ENCODE results near the gene DNM2. TPM values are rescaled to one million over a fixed set of nuclear protein-coding genes. Genes with fewer than 3 reads are reported as not detected.
"Not testable (repeated sequence)": the region's sequence is repeated elsewhere in the genome, so short reads cannot be mapped to it uniquely, and the experiment has no call there.

Gene DNM2
- polyA plus RNA-seq, 1 donor from 2014 or later: 109 TPM

DNA sequence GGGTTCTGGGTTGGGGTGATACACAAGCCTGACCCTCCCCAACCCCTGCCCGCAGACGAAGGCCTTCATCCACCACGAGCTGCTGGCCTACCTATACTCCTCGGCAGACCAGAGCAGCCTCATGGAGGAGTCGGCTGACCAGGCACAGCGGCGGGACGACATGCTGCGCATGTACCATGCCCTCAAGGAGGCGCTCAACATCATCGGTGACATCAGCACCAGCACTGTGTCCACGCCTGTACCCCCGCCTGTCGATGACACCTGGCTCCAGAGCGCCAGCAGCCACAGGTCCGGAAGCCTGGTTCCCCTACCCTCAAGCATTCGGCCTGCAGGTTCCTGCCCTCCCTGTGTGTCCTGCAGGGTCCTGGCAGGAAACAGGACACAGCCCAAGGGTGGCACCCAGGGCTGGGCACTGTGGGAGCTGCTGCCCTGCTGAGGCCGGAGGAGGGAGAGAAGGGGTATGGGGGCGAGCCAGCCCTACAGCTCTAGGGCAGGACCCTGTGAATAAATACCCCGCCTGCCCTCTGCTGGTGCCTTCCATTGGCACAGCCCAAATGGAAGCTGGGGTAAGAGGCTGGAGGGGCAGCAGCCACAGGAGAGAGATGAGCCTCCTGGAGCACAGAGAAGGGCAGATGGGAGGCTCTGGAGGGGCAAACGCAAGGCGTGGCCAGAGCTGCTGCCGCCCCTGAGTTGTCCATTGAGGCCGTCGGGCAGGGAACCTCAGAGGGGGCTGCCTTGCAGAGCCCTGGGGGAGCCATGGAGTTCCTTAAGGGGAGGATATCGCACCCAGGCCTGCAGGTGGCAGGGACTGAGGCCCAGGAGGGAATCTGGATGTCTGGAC is 111.3 kb downstream of the DNM2 start:
- H3K9me3 Mint-ChIP-seq: no peaks in the 10 kb centered on the region
- no peak overlapping the region for H3K4me3 Mint-ChIP-seq
- no peaks in the 10 kb centered on the region for H3K4me1 Mint-ChIP-seq
- no peaks in the 10 kb centered on the region for H3K27me3 Mint-ChIP-seq
- peaks cover 5% of the 10 kb centered on the region for H3K36me3 Mint-ChIP-seq
- peak overlapping the region in 1 of 3 donors; percentile 86 for H3K27ac Mint-ChIP-seq

DNA sequence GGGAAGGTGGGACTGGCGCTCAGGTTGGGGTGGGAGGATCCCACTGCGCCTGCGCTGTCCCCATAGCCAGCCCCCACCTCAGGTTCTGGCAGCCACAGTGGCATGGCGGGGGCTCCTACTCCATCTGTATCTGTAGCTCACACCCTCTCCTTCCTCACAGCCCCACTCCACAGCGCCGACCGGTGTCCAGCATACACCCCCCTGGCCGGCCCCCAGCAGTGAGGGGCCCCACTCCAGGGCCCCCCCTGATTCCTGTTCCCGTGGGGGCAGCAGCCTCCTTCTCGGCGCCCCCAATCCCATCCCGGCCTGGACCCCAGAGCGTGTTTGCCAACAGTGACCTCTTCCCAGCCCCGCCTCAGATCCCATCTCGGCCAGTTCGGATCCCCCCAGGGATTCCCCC is 112.1 kb downstream of the DNM2 start:
- Mint-ChIP-seq H3K36me3 (peaks cover 5% of the 10 kb centered on the region), H3K4me3 (peak overlapping the region in 1 of 4 donors; percentile 45), H3K9me3 (no peaks in the 10 kb centered on the region), H3K27me3 (no peaks in the 10 kb centered on the region), H3K4me1 (no peaks in the 10 kb centered on the region), H3K27ac (no peak overlapping the region)

DNA sequence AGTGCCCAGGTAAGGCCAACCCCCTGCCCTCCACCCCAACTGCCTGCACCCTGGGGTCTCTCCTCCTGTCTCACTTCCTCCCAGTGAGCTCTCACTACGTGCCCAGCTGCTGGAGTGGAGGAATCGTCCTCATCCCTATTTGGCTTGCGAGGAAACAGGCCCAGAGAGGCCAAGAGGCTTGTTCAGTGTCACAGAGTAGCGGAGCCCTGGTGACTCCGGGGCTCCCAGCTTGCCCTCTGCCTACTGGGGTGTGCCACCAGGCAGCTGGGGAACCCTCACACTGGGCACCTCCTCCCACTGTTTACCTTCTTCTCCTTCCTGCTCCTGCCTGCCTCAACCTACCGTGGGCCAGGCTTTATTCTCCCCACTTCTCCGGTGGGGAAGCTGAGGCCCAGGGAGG is 112.5 kb downstream of the DNM2 start:
- H3K9me3 Mint-ChIP-seq: no peaks in the 10 kb centered on the region
- H3K27me3 Mint-ChIP-seq: no peaks in the 10 kb centered on the region
- H3K27ac Mint-ChIP-seq: no peak overlapping the region
- H3K4me1 Mint-ChIP-seq: peaks cover 0 to under 1% (median under 1%) of the 10 kb centered on the region in 3 donors
- H3K4me3 Mint-ChIP-seq: peak overlapping the region in 1 of 4 donors; percentile 45
- peaks cover 4% of the 10 kb centered on the region for H3K36me3 Mint-ChIP-seq

DNA sequence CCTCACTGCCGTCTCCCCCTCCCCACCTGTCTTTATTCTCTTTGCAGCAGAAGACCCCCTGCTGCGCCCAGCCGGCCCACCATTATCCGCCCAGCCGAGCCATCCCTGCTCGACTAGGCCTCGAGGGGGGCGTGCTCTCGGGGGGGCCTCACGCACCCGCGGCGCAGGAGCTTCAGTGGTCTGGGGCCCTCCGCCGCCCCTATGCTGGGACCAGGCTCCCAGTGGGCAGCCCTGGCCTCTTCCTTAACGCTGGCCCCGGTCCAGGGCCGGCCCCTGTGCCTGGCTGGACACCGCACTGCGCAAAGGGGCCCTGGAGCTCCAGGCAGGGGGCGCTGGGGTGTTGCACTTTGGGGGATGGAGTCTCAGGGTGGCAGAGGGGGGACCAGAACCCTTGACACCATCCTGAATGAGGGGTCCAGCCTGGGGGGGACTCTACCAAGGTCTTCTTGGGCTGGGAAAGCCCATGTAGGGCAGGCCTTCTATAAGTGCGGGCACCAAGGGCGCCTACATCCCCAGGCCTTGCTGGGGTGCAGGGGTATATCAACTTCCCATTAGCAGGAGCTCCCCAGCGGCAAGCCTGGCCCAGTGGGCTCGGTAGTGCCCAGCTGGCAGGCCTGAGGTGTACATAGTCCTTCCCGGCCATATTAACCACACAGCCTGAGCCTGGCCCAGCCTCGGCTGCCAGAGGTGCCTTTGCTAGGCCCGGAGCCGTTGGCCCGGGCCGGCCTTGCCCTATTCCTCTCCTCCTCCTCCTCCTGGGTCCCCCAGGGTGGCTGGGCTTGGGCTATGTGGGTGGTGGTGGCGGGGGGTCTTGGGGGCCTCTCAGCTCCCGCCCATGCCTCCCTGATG is 113.3 kb downstream of the DNM2 start:
- Mint-ChIP-seq H3K4me1 (peaks cover 1 to 3% (median 3%) of the 10 kb centered on the region in 3 donors), H3K27me3 (no peaks in the 10 kb centered on the region), H3K9me3 (no peaks in the 10 kb centered on the region), H3K36me3 (peaks cover 4% of the 10 kb centered on the region), H3K27ac (no peak overlapping the region), H3K4me3 (no peak overlapping the region)

DNA sequence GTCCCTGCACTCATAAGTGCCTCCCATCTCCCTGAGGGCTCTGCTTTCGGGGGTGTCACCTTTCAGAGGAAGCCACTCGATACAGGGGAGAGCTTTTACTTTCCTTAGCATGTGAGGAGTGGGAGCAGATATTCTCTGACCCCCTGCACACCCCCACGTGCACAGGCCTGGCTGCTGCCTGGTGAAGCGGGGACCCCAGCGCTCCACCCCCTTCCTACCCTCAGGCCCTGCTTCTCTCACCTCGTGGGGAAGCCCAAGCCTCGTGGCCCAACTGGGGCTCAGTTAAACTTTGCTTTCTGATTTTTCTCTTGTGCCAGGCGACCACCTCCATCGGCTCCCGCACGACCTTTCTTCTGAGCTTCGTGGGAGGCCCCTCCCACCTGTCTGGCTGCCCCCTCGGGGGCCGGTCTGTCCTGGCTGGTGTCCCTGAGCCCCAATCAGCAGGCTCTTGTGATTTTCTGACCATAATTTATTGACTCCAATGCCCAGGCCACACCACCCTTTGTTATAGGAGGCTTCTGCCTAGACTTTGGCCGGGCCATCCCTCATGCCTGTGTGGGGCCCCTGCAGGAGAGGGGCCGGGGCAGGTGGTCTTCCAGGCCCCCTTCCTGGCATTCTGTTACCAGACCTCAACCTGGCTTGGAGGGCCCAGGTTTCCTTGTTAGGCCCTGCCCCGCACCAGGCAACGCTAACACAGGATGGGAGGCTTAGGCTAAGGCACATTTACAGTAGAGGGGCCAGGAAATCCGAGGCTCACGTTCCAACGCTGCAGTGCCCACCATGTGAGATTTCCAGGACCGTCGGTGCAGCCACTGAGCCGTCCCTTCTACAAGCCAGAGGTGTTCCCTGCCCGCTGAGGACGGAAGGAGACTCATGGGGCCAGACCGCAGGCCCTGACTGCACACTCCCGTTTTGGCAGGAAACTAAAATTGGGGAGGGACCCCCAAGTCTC is 114.4 kb downstream of the DNM2 start:
- Mint-ChIP-seq H3K27me3 (no peaks in the 10 kb centered on the region), H3K9me3 (peaks cover 0 to 6% (median 1%) of the 10 kb centered on the region in 3 donors), H3K4me3 (no peak overlapping the region), H3K27ac (peak overlapping the region in 1 of 3 donors; percentile 31), H3K4me1 (peaks cover 6 to 8% (median 7%) of the 10 kb centered on the region in 3 donors), H3K36me3 (peaks cover 2% of the 10 kb centered on the region)

DNA sequence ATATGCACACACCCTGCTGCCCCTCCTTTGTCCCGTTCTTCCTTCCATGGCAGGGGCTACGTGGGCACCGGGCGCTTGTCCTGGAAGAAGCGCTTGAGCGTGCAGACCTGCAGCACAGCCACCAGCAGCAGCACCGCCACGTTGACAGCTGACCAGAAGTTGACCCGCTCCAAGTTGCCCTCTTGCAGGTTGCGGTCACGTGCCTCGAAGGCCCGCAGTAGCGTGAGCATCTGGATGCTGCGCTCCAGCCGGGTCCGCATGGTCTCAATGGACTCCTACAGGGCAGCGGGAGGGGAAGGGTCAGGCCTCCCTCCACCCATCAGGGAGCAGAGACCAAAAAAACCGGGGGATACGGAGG is 115.0 kb downstream of the DNM2 start:
- peak overlapping the region in 2 of 3 donors; percentile 31 to 59 for H3K27ac Mint-ChIP-seq

DNA sequence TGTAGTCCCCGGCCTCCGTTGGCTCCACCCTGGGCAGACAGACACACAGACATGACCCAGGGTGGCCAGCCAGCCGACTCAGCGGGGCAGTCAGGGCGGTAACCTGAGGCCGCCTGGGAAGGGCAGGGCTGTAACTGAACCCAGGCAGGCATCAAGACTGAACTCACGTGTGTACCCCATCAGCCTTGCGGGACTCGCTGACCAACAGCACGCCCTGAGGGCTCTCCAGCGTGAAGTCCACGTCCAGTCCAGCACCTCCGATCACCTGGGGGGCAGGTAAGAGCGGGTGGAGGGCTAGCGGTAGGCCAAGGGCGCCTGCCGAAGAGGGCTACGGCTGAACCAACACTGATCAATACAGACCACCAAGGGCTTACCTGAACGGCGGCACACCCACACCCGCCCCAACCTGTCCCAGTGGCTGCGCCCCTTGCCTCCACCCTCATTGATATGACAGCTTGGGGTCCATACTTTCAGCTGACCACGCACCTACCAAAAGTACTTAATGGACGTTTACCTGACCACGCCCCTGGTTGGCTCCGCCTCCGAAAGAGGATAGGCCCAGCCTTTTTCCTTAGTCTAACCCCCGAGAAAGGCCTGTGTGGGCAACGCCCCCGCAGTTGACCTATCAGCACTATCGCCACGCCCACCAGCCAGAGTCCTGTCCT is 117.3 kb downstream of the DNM2 start:
- peaks cover 2% of the 10 kb centered on the region for H3K27me3 Mint-ChIP-seq
- H3K9me3 Mint-ChIP-seq: peaks cover 2 to 10% (median 4%) of the 10 kb centered on the region in 3 donors
- peak overlapping the region; percentile 92 to 99 (median 97) for H3K4me3 Mint-ChIP-seq
- peak overlapping the region; percentile 89 to 100 (median 99) for H3K27ac Mint-ChIP-seq
- peaks cover 7 to 15% (median 10%) of the 10 kb centered on the region in 3 donors for H3K4me1 Mint-ChIP-seq
- peaks cover 2% of the 10 kb centered on the region for H3K36me3 Mint-ChIP-seq

More for the DNA sequence above, 115.0 kb downstream of the DNM2 start:
- peaks cover 0 to 6% (median 1%) of the 10 kb centered on the region in 3 donors for H3K9me3 Mint-ChIP-seq
- H3K4me1 Mint-ChIP-seq: peaks cover 6 to 8% (median 7%) of the 10 kb centered on the region in 3 donors
- H3K36me3 Mint-ChIP-seq: peaks cover 2% of the 10 kb centered on the region
- H3K4me3 Mint-ChIP-seq: no peak overlapping the region
- no peaks in the 10 kb centered on the region for H3K27me3 Mint-ChIP-seq

DNA sequence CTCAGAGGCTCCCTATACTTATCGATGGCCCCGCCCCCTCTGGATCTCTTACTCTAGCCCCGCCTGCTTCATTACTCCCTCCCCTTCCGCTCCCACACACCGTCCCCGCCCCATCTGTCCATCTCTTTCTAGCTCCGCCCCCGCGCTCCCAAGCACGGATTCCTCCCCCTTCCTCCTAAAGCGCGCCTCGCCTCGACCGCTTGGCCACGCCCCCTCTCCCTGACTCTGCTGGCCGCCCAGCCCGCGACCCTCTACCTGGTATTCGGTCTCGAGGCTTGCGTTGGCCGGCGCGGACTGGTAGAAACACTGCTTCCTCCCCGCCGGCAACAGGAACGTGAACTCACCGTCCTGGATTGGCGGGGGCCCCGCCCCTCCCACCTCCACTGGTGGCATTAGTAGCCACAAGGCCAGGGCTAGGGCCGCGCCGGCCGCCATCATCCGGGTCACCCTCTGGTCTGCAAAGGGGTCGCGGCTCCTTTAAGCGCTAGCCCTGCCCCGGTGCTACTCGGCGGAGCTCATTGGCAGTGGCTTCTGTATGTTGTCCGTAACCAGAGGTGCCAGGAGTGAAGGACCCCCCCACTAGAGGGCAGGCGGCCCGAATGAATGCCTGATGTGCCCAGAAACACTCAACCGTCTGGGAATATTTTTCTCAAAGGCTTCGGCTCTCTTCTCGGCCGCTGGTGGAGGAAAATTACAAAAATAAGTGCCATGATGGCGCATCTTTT is 118.0 kb downstream of the DNM2 start, which contains the start of gene TMED1:
TMED1 (minus strand) TSS at position 459 of the 725 bp plus-strand sequence; CDS start at position 438, 21 bp downstream.
- Mint-ChIP-seq H3K4me3 (peak within 1 kb of the TSS; percentile 92 to 99 (median 97)), H3K27me3 (peaks cover 2% of the 10 kb centered on the region), H3K4me1 (peaks cover 7 to 17% (median 10%) of the 10 kb centered on the region in 3 donors), H3K9me3 (peaks cover 2 to 10% (median 4%) of the 10 kb centered on the region in 3 donors), H3K36me3 (peaks cover 2% of the 10 kb centered on the region), H3K27ac (peak within 1 kb of the TSS; percentile 89 to 100 (median 99))

DNA sequence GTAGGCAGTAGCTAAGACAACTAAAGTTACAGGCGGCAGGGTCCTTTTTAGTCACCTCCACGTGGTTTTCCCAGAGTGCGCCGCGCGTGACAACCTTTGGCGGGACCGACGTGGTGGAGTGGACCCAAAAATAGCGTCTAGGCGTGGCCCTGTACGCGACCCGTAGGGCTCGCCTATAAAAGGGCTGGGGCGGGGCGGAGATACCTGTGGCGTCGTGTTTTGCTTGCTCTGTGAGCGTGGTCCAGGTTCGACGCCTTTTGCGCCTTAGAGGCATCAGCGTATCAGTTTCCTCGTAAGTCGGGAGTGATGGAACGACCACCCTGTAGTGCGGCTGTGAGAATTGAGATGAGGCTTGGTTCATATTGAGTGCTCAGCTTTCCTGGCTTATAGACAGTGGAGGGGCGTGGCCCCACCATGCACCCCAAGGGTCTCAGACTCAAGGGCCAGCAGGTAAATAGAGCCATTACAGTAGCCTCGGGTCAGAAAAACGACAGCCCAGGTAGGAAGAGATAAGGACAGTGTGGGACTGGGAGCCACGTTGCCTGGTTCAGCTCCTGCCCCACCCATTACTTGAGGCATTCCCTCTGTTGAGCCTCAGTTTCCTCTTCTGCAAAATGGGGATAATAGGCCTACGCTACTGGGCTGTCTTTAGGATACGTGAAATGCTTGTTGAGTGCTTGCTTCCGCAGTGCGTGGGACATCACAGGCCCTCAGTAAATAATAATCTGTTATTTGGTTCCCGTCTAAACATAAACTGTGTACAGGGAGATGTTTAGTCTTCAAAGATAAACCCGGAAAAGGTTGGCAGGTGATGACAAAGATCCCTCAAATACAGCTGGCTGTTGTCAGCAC is 118.8 kb downstream of the DNM2 start:
- Mint-ChIP-seq H3K4me3 (peak overlapping the region; percentile 92 to 99 (median 97)), H3K27me3 (peaks cover 2% of the 10 kb centered on the region), H3K27ac (peak overlapping the region; percentile 89 to 100 (median 99))

DNA sequence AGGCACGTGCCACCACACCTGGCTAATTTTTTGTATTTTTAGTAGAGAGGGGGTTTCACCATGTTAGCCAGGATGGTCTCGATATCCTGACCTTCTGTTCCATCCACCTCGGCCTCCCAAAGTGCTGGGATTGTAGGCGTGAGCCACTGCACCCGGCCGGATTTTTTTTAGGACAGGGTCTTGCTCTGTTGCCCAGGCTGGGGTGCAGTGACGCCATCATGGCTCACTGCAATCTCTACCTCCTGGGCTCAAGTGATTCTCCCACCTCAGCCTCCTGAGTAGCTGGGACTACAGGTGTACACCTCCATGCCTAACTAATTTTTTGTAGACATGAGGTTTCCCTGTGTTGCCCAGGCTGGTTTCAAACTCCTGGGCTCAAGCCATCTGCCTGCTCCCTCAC is 119.8 kb downstream of the DNM2 start:
- Mint-ChIP-seq H3K4me1 (peaks cover 7 to 19% (median 10%) of the 10 kb centered on the region in 3 donors), H3K4me3 (peak overlapping the region in 1 of 4 donors; percentile 92), H3K9me3 (peaks cover 2 to 10% (median 4%) of the 10 kb centered on the region in 3 donors), H3K27ac (peak overlapping the region in 1 of 3 donors; percentile 89)
- not testable (repeated sequence) for H3K36me3 Mint-ChIP-seq, H3K27me3 Mint-ChIP-seq

More for the DNA sequence above, 118.8 kb downstream of the DNM2 start:
- H3K9me3 Mint-ChIP-seq: peaks cover 2 to 10% (median 4%) of the 10 kb centered on the region in 3 donors
- H3K4me1 Mint-ChIP-seq: peaks cover 7 to 19% (median 10%) of the 10 kb centered on the region in 3 donors
- peaks cover 2% of the 10 kb centered on the region for H3K36me3 Mint-ChIP-seq

DNA sequence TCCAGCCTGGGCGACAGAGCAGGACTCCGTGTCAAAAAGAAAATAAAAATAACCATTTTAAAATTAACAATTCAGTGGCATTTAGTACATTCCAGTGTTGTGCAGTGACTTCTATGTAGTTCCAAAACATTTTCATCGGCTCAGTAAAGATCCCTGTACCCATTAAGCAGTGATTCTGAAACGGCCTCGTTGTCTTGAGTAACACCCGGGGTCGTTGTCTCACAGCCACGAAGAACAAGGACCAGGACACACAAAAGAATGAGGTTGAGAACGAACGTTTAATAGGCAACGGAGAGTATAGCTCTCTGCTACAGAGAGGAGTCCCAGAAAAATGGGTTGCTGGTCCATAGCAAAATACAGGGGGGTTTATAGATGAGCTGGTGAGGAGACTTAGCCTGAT is 120.5 kb downstream of the DNM2 start:
- Mint-ChIP-seq H3K27ac (peak overlapping the region in 1 of 3 donors; percentile 68), H3K9me3 (peaks cover 2 to 10% (median 4%) of the 10 kb centered on the region in 3 donors), H3K4me1 (peaks cover 7 to 19% (median 10%) of the 10 kb centered on the region in 3 donors), H3K36me3 (peaks cover 3% of the 10 kb centered on the region), H3K27me3 (peaks cover 2% of the 10 kb centered on the region), H3K4me3 (peak overlapping the region in 2 of 4 donors; percentile 14 to 65)
